Measurements from ENCODE around the gene GDI2. TPM values are rescaled to one million over a fixed set of nuclear protein-coding genes. Genes with fewer than 3 reads are reported as not detected.
A peak's percentile ranks its signal among the peaks of the same experiment; 100 is the strongest.

Gene GDI2
- total and polyA plus RNA-seq, 9 of the 15 experiments (the other 6 are each of a cell fraction or from before 2014, with no cell fraction given) = 262 to 424 (median 287) TPM

GRCh38 chr10:5761220-5761619 is 52.0 kb downstream of the GDI2 start:
- in situ Hi-C loops (cut with MboI) (no loop called here), intact Hi-C loops (cut with micrococcal nuclease) (no loop called here)
- no peaks in the 10 kb centered on the region for H3K9me1 ChIP-seq (ENCODE audit: control insufficient read depth, insufficient read depth, low read length)
- BruUV-seq (replicated peaks) = no TSS peak
- WGBS (ENCODE audit: insufficient coverage, low coverage, missing lambda C conversion rate) = 96% methylated on average over 2 of the region's 2 CpGs
- no peaks in the 10 kb centered on the region for H4K20me1 ChIP-seq (replicated peaks; ENCODE audit: control insufficient read depth, insufficient read depth, low read length)
- ChIA-PET POLR2A (no interaction called here), CTCF (ENCODE audit: low intra/inter-chr PET ratio) (no interaction called here)
- ATAC-seq (no peak), DNase-seq (ENCODE audit: extremely low read depth in 1 of 4, low spot score in 3 of 4) (no peak), FAIRE-seq (no peak)
- H3K4me3 ChIP-seq = no peak overlapping the region
- no peaks in the 10 kb centered on the region for H3K4me1 ChIP-seq (replicated peaks in 1 of 2; ENCODE audit: control insufficient read depth in 2 of 2, insufficient read depth in 2 of 2, low read length in 2 of 2)
- no peak overlapping the region for H2AFZ ChIP-seq (ENCODE audit: low read depth, low read length)
- peaks cover 93% of the 10 kb centered on the region for H3K36me3 ChIP-seq (ENCODE audit: control insufficient read depth, insufficient read depth, low read length)
- H3K4me2 ChIP-seq (ENCODE audit: insufficient read depth, low read length) = no peak overlapping the region
- no peaks in the 10 kb centered on the region for H3K79me2 ChIP-seq (ENCODE audit: control insufficient read depth, insufficient read depth, low read length)
- H3K27me3 ChIP-seq (ENCODE audit: control insufficient read depth in 2 of 2, insufficient read depth in 2 of 2, low read length in 2 of 2) = no peaks in the 10 kb centered on the region
- H3K9ac ChIP-seq (ENCODE audit: insufficient read depth in 1 of 2, low read depth in 2 of 2, low read length in 2 of 2) = no peak overlapping the region
- H3K9me3 ChIP-seq (replicated peaks; ENCODE audit: control insufficient read depth, insufficient read depth, low read depth, low read length) = no peaks in the 10 kb centered on the region
- no peak overlapping the region for H3K27ac ChIP-seq (ENCODE audit: extremely low read depth, low read depth, low read length)
- TF ChIP-seq, protein P1, sequence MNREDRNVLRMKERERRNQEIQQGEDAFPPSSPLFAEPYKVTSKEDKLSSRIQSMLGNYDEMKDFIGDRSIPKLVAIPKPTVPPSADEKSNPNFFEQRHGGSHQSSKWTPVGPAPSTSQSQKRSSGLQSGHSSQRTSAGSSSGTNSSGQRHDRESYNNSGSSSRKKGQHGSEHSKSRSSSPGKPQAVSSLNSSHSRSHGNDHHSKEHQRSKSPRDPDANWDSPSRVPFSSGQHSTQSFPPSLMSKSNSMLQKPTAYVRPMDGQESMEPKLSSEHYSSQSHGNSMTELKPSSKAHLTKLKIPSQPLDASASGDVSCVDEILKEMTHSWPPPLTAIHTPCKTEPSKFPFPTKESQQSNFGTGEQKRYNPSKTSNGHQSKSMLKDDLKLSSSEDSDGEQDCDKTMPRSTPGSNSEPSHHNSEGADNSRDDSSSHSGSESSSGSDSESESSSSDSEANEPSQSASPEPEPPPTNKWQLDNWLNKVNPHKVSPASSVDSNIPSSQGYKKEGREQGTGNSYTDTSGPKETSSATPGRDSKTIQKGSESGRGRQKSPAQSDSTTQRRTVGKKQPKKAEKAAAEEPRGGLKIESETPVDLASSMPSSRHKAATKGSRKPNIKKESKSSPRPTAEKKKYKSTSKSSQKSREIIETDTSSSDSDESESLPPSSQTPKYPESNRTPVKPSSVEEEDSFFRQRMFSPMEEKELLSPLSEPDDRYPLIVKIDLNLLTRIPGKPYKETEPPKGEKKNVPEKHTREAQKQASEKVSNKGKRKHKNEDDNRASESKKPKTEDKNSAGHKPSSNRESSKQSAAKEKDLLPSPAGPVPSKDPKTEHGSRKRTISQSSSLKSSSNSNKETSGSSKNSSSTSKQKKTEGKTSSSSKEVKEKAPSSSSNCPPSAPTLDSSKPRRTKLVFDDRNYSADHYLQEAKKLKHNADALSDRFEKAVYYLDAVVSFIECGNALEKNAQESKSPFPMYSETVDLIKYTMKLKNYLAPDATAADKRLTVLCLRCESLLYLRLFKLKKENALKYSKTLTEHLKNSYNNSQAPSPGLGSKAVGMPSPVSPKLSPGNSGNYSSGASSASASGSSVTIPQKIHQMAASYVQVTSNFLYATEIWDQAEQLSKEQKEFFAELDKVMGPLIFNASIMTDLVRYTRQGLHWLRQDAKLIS (CRISPR knock-in tag; IDR thresholded peaks at IDR 0.05) = no peak
- no peak for TF ChIP-seq POLR2H (tag; IDR thresholded peaks at IDR 0.05; ENCODE audit: low read depth)
- TF ChIP-seq ZBTB34 (CRISPR knock-in tag; IDR thresholded peaks at IDR 0.05) = no peak
- TF ChIP-seq ZNF316 (IDR thresholded peaks at IDR 0.05) = peak; percentile 64
- TF ChIP-seq, protein P2, sequence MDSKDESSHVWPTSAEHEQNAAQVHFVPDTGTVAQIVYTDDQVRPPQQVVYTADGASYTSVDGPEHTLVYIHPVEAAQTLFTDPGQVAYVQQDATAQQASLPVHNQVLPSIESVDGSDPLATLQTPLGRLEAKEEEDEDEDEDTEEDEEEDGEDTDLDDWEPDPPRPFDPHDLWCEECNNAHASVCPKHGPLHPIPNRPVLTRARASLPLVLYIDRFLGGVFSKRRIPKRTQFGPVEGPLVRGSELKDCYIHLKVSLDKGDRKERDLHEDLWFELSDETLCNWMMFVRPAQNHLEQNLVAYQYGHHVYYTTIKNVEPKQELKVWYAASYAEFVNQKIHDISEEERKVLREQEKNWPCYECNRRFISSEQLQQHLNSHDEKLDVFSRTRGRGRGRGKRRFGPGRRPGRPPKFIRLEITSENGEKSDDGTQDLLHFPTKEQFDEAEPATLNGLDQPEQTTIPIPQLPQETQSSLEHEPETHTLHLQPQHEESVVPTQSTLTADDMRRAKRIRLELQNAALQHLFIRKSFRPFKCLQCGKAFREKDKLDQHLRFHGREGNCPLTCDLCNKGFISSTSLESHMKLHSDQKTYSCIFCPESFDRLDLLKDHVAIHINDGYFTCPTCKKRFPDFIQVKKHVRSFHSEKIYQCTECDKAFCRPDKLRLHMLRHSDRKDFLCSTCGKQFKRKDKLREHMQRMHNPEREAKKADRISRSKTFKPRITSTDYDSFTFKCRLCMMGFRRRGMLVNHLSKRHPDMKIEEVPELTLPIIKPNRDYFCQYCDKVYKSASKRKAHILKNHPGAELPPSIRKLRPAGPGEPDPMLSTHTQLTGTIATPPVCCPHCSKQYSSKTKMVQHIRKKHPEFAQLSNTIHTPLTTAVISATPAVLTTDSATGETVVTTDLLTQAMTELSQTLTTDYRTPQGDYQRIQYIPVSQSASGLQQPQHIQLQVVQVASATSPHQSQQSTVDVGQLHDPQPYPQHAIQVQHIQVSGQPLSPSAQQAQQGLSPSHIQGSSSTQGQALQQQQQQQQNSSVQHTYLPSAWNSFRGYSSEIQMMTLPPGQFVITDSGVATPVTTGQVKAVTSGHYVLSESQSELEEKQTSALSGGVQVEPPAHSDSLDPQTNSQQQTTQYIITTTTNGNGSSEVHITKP (IDR thresholded peaks at IDR 0.05; ENCODE audit: partially characterized antibody) = no peak
- no peak for TF ChIP-seq HMG20A (CRISPR knock-in tag; conservative IDR thresholded peaks at IDR 0.05)
- no peak for TF ChIP-seq GABPB1 (CRISPR knock-in tag; IDR thresholded peaks at IDR 0.05)
- TF ChIP-seq RB1 (IDR thresholded peaks at IDR 0.05; ENCODE audit: low read depth) = no peak
- TF ChIP-seq HNRNPUL1 (IDR thresholded peaks at IDR 0.05; ENCODE audit: low read length) = no peak
- TF ChIP-seq SRF (CRISPR knock-in tag; IDR thresholded peaks at IDR 0.05) = no peak
- TF ChIP-seq ZNF583 (CRISPR knock-in tag; IDR thresholded peaks at IDR 0.05) = no peak
- no peak for TF ChIP-seq ZNF436 (CRISPR knock-in tag; IDR thresholded peaks at IDR 0.05)
- no peak for TF ChIP-seq HDAC8 (tag; IDR thresholded peaks at IDR 0.05)
- no peak for TF ChIP-seq RNF2 (IDR thresholded peaks at IDR 0.05)
- TF ChIP-seq EP300 (IDR thresholded peaks at IDR 0.05; ENCODE audit: low read length) = no peak

Data from K562 (cell line).